Measurements from ENCODE around the gene IDUA.
"Not testable (repeated sequence)": the region's sequence is repeated elsewhere in the genome, so short reads cannot be mapped to it uniquely, and the experiment has no call there.

IDUA gene

DNA sequence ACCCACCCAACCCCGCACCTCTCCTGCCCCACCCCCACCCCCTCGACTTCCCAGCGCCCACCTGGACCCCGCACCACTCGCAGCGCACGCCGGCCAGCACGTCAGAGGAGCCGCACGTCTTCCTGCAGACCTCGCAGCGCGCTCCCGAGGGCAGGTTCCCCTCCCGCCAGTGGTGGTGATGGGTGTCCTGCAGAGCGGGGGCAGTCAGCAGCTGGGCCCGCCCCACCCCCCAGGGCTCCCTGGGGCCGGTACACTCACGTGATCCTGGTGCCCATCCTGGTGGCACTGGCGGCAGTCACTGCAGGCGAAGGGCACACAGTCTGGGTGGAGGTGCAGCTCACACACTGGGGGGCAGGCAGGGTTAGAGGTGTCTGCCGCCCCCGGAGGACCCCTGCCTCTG, 18.6 kb upstream of the IDUA start:
- DNase-seq: no peak

DNA sequence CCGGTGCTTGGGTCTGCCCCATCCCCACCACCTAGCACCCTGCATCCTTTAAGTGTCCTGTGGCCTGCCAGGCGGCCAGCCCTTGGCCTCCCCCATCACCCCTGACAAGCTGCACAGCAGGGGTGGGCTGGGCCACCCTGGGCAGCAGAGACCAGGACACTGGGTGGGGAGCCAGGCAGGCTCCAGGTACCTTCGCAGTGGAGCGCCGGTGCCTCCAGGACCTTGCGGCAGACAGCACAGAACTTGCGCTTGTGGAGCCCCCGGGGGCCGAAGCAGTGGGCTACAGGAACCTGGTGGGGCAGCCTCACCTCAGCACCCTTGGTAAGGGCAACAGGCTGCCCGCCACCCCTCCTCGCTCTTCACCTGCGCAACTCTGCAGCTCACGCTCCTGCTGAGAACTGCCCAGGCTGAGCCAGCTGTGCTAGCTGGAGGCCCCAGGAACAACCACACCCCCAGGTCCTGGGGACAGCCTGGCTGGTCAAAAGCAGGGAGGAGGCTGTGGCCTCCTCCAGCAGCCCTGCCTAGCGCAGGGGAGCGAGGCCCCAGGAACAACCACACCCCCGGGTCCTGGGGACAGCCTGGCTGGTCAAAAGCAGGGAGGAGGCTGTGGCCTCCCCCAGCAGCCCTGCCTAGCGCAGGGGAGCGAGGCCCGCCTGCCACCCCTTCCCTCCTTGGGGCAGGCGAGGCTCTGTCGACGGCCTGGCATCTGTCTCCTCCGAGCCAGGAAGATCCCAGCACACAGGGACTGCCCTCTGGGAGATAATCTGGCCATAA, 18.0 kb upstream of the IDUA start:
- no peak for DNase-seq

DNA sequence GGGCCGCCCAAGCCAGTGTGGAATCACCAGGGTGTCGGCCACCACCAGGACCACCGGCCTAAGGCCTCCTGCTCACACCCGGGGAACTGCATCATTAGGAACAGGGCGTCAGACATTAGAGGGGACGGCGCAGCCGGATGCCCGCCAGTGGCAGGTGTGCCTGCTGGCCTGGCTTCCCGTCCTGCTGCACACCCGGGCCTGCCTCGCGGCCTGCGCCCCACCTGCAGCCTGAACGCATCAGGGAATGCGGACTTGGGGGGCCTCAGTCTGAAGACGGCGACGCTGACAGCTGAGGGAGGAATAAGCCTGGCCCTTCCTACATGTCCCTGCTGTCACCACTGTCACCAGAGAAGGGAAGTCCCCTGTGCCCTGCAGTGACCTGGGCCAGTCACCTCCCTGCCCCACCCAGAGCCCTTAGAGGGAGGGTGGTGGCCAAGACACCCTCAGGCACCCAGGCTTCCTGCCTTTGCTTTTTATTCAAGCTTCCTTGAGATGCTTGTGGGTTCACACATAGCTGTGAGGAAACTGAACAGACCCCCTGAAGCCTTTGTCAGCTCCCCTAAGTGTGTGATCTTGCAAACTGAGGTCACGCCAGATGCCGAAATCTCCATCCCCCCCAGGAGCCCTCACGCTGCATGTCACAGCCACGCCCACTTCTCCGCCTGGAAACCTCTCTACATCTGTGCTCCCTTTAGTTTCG, 16.6 kb upstream of the IDUA start:
- DNase-seq: no peak

DNA sequence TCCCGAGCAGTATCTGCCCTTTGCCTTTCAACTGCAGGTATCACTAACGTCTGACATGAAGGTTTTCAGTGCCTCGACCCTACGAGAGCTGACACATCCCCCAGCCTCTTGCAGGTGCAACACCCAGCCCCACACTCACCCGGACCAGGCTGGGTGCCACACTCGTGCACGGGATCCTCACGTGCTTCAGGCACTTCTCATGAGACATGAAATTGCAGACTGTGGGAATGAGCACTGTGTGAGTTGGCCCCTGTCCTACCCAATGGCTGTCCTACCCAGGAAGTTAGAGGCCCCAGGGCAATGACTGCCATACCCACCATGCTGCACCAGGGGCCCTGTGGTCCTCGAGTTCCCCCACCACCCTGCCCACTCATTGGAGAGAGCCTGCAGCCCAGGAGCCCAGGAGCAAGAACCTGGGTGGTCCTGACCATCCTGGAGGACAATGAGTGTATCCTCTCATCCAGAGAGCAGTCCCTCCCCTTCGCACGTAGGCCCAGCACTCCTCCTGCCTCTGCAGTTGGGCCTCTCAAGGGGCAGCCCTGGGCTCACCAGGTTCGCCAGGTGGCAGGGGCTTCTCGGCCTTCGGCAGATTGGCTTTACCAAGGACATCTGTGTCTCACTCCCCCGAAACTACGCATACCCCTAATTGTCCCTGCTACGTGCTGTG, 15.9 kb upstream of the IDUA start:
- DNase-seq: no peak

DNA sequence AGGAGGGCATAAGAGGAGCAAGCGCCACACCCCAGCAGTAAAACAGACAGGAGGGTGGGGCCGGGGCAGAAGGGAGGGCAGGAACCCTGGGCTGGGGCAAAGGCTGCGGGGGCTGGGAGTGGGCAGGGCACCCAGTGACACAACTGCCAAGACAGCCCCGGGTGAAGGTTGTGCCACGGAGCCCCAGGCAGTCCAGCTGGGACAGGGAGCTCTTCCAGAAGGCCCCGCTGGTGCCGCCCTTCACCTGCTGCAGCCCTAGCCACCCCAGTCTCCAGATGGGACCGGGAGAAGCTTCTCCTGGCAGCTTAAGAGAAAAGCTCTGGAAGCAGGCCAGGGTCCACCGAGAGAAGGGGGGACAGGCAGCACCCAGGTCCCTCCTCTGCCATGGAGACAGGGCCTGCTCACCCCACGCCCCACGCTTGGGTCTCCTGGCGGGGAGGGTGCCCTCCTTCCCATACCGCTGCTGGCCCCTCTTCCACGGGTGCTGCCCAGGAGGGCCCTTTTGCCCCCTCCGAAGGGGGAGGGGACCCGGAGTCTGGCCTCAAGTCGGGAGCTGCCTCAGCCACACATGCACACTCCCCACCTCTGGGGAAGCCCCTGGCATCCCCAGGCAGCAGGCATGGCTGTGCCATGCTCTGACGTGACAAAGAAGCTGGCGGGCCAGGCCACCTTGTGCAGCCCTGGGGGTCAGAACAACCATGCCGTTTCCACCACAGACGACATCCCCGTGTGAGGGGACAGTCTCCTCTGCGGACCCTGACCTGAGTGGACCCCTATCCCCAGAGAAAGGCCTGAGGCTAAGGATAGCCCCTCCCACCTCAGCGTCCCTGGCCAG, 15.0 kb upstream of the IDUA start:
- DNase-seq: no peak

DNA sequence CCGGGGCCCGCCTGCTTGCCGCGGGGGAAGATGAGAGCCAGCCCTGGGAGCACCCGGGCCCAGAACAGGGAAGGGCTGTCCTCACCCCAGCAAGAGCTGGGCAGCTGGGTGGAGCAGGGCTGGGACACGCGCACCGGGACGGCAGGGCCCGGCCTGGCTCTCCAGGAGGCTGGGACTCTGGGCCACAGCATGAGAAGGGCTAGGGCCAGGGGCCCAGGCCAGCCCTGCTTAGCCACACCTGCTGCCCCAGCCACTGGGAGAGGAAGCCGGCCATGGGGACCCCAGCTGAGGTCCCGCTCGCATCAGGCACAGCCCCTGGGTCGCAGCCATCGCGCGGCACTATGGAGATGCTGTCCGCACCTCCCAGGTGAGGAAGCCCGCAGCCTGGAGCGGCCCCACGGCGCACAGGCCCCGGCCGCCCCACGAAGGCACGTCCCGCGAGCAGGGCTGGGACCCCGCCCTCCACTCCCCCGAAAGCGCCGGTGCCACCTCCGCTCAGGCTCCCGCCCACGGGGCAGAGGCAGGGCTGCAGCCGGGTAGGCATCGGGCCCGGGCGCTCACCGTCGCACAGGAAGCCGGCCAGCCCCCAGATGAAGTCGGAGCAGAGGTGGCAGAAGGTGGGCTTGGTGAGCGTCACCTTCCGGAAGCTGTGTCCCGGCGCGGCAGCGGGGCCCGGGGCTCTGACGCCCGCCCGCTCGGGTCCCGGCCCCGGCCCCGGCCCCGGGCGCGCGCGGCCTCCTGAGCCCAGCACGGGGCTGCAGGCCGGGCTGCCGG, 14.0 kb upstream of the IDUA start:
- peak; percentile 66 for DNase-seq

DNA sequence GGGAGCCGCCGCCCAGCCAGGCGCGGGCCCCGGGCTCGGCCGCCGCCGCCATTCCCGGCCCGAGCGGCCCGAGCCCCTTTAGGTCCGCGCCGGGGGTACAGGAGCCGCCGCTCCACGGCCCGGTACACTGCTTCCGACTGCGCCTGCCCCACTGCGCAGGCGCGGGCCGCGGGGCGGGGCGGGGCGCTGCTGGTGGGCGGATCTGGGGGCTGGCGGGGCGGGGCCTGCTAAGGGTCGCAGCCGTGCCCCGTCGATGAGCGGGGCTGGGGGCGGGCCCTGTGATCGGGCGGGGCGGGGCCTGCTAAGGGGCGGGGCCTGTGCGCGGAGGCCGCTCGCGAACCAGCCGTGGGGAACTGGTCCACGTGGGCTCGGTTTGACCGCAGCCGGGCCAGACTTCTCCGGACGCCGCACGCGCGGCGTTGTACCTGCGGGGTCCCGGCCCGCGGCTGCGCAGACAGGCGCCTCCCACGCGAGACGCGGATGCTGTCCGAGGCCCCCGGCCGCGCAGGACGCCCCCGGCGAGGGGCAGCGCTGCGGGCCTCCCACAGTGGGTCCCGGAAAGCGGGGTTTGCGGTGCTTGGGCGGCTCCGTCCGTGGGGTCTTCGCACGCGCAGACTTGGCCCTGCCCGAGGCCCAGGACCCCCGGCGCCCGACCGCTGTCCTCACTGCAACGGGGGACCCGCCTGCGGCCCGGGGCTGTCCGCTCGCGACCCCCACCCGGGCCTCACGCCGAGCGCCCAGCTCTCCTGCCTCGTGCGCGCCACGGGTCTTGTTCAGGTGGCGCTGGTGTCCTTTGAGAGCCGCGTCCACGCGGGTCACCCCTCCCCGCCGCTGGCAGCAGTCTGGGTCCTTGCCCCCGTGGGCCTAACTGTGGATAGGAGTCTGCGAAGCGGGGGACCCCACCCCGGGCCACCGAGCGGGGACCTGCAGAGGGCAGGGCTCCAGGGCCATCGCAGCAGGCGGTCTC, 13.1 kb upstream of the IDUA start, which contains the start of gene DGKQ:
Gene DGKQ (minus strand): TSS at position 139 of the 967 bp plus-strand sequence. CDS start 87 bp downstream, at position 52.
- peak; percentile 85 for DNase-seq

DNA sequence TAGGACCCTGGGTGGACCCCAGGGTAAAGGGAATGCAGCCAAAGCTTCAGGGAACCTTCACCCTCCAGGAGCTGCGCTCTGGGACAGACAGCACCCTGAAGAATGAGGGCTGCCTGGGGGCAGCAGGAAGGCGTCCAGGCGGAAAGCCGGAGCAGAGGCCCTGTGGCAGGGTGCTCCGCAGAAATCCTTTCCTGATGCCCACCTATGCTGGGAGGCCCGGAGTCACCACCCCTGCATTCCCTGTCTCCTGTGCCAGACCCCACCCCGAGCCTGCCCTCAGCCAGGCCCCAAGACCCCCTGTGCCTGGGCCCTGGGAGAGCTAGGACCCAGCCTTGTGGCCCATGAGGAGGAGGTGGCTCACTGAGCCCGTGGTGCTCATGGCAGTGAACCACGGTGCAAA, 12.2 kb upstream of the IDUA start:
- DNase-seq: no peak

DNA sequence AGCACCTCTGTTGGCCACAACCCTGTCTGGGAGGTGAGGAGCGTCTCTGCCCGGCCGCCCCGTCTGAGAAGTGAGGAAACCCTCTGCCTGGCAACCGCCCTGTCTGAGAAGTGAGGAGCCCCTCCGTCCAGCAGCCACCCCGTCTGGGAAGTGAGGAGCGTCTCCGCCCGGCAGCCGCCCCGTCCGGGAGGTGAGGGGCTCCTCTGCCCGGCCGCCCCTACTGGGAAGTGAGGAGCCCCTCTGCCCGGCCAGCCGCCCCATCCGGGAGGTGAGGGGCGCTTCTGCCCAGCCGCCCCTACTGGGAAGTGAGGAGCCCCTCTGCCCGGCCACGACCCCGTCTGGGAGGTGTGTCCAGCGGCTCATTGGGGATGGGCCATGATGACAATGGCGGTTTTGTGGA, 10.8 kb upstream of the IDUA start:
- DNase-seq: not testable (repeated sequence)

DNA sequence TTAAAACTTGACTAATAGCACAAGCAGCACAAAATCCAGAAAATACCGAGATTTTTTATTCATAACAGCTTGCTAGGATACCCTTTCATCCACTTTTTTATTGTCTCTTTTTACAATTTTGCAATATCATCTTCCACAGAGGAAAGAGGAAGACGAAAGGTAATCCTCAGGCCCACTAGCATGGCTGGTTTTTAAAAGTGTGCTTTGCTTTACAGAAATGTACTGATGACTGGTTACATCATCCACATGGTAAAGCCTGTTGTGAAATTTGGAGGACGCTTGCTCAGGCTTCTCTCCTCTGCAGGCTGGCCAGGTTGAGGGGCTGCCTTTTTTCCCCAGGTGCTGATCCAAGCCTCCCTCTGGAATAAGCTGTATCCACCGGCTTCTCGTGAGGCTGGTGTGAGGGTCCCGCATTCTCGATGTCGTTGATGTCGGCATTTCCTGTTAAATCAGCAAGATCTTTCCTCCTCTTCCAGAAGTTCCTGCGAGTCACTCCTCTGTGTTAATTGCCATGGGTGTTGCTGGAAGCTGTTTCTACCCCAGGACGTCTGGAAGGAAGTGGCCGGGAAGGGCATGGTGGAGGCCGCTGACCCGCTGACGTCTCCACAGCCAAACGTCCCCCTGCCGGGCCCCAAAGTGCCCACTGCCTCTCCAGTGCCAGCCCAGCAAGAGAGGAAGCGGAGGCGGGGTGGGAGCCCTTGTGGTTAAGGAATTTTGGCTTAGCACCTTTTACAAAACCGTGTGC, 7.7 kb upstream of the IDUA start:
- DNase-seq: no peak

DNA sequence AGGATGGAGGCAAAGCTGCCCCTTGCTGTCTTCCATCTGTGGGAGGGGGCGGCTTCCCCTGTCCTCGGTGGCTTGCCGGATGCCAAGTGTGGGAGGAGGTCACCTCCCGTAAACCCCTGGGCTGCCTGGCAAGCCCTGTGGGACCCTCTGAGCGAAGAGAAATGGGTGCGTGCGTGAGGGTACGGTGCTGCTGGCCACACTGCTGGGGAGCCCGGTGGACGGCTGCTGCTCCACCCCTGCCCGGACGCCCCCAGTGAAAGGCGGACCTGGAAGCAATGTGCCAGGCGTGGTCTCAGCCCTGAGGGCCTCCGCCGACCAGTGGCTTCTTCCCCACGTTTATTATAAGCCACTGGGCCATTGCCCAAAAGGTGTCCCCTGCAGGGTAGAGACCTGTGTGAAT, 4.6 kb upstream of the IDUA start:
- DNase-seq: no peak

DNA sequence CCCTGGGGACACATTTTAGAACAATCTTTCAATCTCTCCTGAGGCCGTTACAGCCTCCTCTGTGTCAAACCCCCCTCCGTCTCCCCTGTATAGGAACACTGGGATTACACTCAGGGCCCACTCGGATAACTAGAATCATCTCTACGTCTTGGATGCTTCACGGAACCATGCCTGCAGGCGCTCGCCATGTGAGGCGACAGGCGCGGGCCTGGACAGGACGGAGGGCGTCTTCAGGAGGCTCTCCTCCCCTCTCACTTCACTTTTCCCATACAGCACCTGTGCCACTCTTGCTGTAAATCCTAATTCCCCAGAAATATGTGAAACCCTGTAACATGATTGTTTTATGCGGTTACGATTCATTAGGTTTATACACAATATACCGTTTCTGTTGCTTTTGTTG, 4.0 kb upstream of the IDUA start:
- DNase-seq: no peak

DNA sequence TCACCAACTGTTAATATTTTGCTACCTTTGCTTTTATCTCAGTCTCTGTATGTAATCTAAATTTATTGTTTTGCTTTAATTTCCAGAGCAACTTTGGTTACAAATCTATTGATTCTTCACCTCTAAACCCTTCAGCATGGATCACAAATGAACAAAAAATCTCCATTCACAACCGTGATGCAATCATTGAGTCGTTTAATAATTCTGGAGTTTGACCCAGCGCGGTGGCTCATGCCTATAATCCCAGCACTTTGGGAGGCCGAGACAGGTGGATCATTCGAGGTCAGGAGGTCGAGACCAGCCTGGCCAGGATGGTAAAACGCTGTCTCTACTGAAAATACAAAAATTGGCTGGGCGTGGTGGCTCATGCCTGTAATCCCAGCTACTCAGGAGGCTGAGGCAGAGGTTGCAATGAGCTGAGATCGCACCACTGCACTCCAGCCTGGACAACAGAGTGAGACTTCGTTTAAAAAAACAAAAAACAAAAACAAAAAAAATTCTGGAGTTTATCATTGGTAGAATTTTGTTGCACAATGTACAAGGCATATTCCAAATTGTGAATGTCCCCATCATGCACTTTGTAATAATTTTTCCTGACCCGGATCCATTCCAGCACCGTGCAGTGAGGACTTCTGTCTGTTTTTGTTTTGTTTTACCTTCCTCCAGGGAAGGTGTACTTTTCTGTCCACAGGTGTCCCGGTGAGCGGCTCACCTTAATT, 2.3 kb upstream of the IDUA start:
- DNase-seq: no peak

DNA sequence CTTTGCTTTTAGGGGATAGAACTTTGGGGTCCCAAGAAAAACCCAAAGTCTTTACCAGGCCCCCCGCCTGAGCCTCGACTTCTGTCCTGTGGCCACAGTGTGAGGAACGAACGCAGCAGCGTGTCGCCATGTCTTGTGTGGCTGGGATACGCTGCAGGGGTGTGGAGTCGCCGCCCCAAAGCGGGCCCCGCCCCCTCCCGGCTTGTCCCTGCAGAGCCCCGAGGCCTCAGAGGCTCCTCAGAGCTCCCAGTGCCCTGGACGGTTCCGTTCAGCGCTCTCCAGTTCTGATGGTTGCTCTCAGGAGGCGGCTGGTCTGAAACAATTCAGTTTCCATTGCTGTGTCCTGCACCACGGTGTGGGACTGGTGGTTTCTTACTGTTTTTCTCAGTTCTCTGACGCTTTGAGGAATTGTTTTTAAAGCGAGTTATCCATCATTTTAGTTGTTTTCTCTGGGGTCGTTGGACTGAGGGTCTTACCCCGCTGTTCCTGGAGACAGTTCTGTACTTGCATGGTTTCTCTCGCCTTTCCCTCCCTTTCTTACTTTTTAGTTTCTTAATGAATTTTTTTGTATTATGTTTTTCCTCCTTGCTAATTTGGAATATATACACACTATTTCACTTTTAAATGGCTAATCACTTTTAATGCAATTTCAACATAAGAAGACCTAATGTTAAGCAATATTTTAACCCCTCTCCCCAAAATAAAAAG, 1.6 kb upstream of the IDUA start:
- peak; percentile 89 for DNase-seq

DNA sequence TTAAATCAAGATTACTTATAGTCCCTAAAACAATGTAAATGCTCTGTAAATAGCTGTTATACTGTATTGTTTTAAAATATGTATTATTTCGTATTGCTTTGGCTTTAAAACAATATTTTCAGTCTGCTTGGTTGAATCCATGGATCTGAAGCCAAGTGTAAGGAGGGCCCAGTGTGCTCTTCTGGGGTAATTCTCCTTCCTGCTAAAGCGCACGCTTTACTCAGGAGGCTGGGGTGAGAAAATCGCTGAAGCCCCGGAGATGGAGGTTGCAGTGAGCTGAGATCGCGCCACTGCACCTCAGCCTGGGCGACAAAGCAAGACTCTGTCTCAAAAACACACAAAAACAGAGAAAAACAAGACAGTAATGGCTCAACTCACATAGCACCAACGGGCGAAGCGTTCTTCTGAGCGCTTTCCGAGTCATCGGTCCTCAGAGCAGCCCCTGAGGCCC, 391 bp upstream of the IDUA start:
- DNase-seq: no peak

DNA sequence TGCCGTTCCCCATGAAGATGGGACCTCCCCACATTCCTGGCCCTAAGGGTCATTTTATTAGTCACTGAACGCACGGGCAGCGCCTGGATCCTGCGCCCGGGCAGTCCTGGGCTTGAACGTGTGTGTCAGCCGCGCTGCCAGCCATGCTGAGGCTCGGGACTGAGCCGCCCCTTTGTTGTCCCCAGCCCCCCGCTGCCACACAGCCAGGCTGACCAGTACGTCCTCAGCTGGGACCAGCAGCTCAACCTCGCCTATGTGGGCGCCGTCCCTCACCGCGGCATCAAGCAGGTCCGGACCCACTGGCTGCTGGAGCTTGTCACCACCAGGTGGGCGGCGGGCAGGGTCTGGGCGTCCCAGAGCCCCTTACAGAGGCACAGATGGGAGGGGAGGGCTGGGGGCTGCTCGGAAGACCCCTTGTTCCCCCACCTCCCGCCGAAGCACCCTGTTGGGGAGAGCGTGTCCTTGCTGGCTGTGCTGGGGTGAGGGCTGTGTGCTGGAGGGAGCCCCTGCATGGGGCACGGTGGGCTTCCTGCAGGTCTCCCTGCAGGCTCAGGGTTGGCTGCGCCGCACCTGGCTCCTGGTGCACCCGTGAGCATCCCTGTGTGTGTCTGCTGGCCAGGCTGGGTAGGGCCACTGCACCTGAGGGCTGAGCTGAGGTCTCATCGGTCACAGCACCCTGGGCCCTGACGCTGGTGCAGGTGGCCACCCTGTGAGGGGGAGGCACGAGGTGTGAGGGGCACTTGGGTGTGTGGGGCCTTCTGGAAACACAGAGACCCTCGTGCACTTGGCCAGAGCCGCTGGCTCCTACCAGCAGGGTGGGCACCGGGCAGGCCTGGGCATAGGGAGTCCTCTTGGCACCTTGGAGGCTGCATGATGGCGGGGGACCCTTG, 1.0 kb downstream of the IDUA start:
- no peak for DNase-seq
